Neural progenitor cell (in vitro differentiated cells): ENCODE measurements around the gene NXT1. TPM values are rescaled to one million over a fixed set of nuclear protein-coding genes. Genes with fewer than 3 reads are reported as not detected.
"Not testable (repeated sequence)": the region's sequence is repeated elsewhere in the genome, so short reads cannot be mapped to it uniquely, and the experiment has no call there.

Experiments used
- DNase-seq: peaks from one replicate; pipeline ENCODE4 v3.0.0-alpha.2; 2016; ENCODE audit warnings: low spot score
- H2AFZ ChIP-seq: fragments of 200-600 bp; sonication (generic); replicated peaks from 2 replicates; pipeline ENCODE4 v1.6.1; 2016; ENCODE audit warnings: antibody characterized with exemption
- H3F3A ChIP-seq: fragments of 200-600 bp; sonication (generic); 2 replicates; pipeline ENCODE4 v1.6.1; 2016; ENCODE audit warnings: antibody characterized with exemption, low read depth
- H3K27ac ChIP-seq: fragments of 200-600 bp; sonication (generic); 2 replicates; pipeline ENCODE4 v1.5.1; 2016; ENCODE audit warnings: mild to moderate bottlenecking
- H3K27me3 ChIP-seq: fragments of 200-600 bp; sonication (generic); 2 replicates; pipeline ENCODE4 v1.6.1; 2016; ENCODE audit warnings: mild to moderate bottlenecking, moderate library complexity
- H3K36me3 ChIP-seq: fragments of 200-600 bp; sonication (generic); 2 replicates; pipeline ENCODE4 v1.5.1; 2016
- H3K4me1 ChIP-seq: fragments of 200-600 bp; sonication (generic); 2 replicates; pipeline ENCODE4 v1.6.1; 2016; ENCODE audit warnings: mixed run types
- H3K4me2 ChIP-seq: fragments of 200-600 bp; sonication (generic); 2 replicates; pipeline ENCODE4 v1.6.1; 2016
- H3K4me3 ChIP-seq: fragments of 200-600 bp; sonication (generic); 2 replicates; pipeline ENCODE4 v1.5.1; 2016
- H3K79me2 ChIP-seq: fragments of 200-600 bp; sonication (generic); 2 replicates; pipeline ENCODE4 v1.6.1; 2016; ENCODE audit warnings: low read depth
- H3K9ac ChIP-seq: fragments of 200-600 bp; sonication (generic); 2 replicates; pipeline ENCODE4 v1.6.1; 2016
- H3K9me3 ChIP-seq: fragments of 200-600 bp; sonication (generic); 2 replicates; pipeline ENCODE4 v1.5.1; 2016; ENCODE audit warnings: low read depth
- H4K20me1 ChIP-seq: fragments of 200-600 bp; sonication (generic); 2 replicates; pipeline ENCODE4 v1.6.1; 2016; ENCODE audit warnings: low read depth
- H3K27ac Mint-ChIP-seq: 3 replicates; pipeline ENCODE4 v1.8.0; 2021; ENCODE audit warnings: mixed read lengths
- H3K27me3 Mint-ChIP-seq: 2 replicates; pipeline ENCODE4 v1.8.0; 2022; ENCODE audit warnings: low read depth, mild to moderate bottlenecking, inconsistent platforms, moderate library complexity, mixed read lengths; ENCODE audit not compliant: insufficient read depth
- H3K36me3 Mint-ChIP-seq: 3 replicates; pipeline ENCODE4 v1.8.0; 2021; ENCODE audit warnings: mixed read lengths
- H3K4me1 Mint-ChIP-seq: 3 replicates; pipeline ENCODE4 v1.8.0; 2021; ENCODE audit warnings: mixed read lengths
- H3K4me3 Mint-ChIP-seq: 3 replicates; pipeline ENCODE4 v1.8.0; 2021; ENCODE audit warnings: mild to moderate bottlenecking, moderate library complexity, mixed read lengths
- H3K9me3 Mint-ChIP-seq: 3 replicates; pipeline ENCODE4 v1.8.0; 2020; ENCODE audit warnings: mixed read lengths
- EZH2 ChIP-seq: fragments of 200-600 bp; sonication (generic); IDR thresholded peaks from 2 replicates; pipeline ENCODE4 v1.6.1; 2017; ENCODE audit warnings: antibody characterized with exemption, mild to moderate bottlenecking, moderate library complexity
- EZH2phosphoT487 ChIP-seq: fragments of 200-600 bp; sonication (generic); IDR thresholded peaks from 2 replicates; pipeline ENCODE4 v1.6.1; 2017; ENCODE audit warnings: antibody characterized with exemption
- total RNA-seq: library from RNA; depleted of rRNA; stranded (reverse); fragments of >200 nt; gene quantifications from 2 replicates; pipeline ENCODE4 v1.2.3, GENCODE V29; 2015; ENCODE audit warnings: low replicate concordance
- TF ChIP-seq, protein P1 (sequence below): fragments of 200-600 bp; sonication (generic); IDR thresholded peaks from 2 replicates; pipeline ENCODE4 v1.5.1; 2017; ENCODE audit warnings: antibody characterized with exemption, mild to moderate bottlenecking

Gene NXT1
- total RNA-seq, 1 donor from 2014 or later: 14.6 TPM

DNA sequence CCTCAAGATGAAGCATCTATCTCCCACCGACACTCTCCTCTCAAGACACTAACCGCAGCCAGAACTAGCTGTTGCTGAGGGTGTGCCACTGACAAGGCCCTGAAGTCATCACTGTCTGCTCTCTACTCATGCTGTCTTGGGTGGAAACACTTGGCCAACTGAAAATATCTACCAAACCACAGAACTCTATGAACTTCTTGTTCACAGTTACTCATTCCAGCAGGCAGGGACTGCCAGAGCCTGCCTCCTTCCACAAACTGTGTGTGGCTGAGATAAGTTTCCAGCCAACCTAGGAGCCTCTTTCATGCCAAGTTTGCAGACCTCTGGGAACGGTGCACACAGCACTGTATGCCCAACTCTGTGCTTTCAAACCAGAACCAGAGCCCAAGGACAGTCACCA, 45.5 kb upstream of the NXT1 start:
- Histone ChIP-seq H3K4me2 (no peak overlapping the region), H4K20me1 (no peaks in the 10 kb centered on the region), H3F3A (no peaks in the 10 kb centered on the region), H3K79me2 (no peaks in the 10 kb centered on the region), H2AFZ (no peak overlapping the region), H3K27me3 (no peaks in the 10 kb centered on the region), H3K36me3 (no peaks in the 10 kb centered on the region), H3K4me1 (no peaks in the 10 kb centered on the region), H3K27ac (no peak overlapping the region), H3K9me3 (no peaks in the 10 kb centered on the region), H3K4me3 (no peak overlapping the region), H3K9ac (no peak overlapping the region)
- Mint-ChIP-seq H3K9me3 (peaks cover 10% of the 10 kb centered on the region), H3K4me3 (no peak overlapping the region), H3K27ac (no peak overlapping the region), H3K27me3 (peaks cover 10% of the 10 kb centered on the region), H3K36me3 (no peaks in the 10 kb centered on the region), H3K4me1 (peaks cover 24% of the 10 kb centered on the region)
- TF ChIP-seq, protein P1, sequence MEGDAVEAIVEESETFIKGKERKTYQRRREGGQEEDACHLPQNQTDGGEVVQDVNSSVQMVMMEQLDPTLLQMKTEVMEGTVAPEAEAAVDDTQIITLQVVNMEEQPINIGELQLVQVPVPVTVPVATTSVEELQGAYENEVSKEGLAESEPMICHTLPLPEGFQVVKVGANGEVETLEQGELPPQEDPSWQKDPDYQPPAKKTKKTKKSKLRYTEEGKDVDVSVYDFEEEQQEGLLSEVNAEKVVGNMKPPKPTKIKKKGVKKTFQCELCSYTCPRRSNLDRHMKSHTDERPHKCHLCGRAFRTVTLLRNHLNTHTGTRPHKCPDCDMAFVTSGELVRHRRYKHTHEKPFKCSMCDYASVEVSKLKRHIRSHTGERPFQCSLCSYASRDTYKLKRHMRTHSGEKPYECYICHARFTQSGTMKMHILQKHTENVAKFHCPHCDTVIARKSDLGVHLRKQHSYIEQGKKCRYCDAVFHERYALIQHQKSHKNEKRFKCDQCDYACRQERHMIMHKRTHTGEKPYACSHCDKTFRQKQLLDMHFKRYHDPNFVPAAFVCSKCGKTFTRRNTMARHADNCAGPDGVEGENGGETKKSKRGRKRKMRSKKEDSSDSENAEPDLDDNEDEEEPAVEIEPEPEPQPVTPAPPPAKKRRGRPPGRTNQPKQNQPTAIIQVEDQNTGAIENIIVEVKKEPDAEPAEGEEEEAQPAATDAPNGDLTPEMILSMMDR: no peak
- TF ChIP-seq EZH2 (no peak), EZH2phosphoT487 (no peak)
- DNase-seq: no peak

DNA sequence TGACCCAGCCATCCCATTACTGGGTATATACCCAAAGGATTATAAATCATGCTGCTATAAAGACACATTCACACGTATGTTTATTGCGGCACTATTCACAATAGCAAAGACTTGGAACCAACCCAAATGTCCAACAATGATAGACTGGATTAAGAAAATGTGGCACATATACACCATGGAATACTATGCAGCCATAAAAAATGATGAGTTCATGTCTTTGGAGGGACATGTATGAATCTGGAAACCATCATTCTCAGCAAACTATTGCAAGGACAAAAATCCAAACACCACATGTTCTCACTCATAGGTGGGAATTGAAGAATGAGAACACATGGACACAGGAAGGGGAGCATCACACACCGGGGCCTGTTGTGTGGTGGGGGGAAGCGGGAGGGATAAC, 43.2 kb upstream of the NXT1 start:
- H3K79me2 ChIP-seq, H3K4me3 ChIP-seq, H3K27ac ChIP-seq, H2AFZ ChIP-seq, H3F3A ChIP-seq, H3K27me3 ChIP-seq, H3K27ac Mint-ChIP-seq, H3K36me3 Mint-ChIP-seq, H4K20me1 ChIP-seq, H3K4me1 ChIP-seq, H3K36me3 ChIP-seq, H3K4me2 ChIP-seq, DNase-seq, H3K27me3 Mint-ChIP-seq, H3K9me3 Mint-ChIP-seq, H3K4me3 Mint-ChIP-seq, H3K9me3 ChIP-seq, H3K9ac ChIP-seq: not testable (repeated sequence)
- peaks cover 24% of the 10 kb centered on the region for H3K4me1 Mint-ChIP-seq

DNA sequence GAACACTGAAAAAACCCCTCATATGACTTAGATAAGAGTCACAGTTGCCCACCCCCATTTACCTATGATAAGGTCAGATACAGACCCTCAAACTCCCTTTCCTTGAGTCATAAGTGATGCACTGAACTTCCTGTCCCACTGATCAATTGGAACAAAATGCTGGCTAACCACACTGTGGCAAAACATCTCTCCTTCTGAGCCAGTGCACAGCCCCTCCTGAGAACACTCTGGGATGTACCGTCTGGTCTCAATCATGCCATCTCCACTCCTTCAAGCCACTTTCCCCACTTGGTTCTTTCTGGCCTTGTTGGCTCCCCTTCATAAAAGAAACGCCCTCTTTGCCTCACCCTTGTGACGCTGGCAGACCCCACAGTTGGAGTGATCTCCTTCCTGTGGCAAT, 42.6 kb upstream of the NXT1 start:
- Histone ChIP-seq H3K4me2 (no peak overlapping the region), H3K4me1 (no peaks in the 10 kb centered on the region), H3K9me3 (no peaks in the 10 kb centered on the region), H4K20me1 (no peaks in the 10 kb centered on the region), H3K36me3 (no peaks in the 10 kb centered on the region), H2AFZ (no peak overlapping the region), H3K27ac (no peak overlapping the region), H3F3A (no peaks in the 10 kb centered on the region), H3K27me3 (no peaks in the 10 kb centered on the region), H3K4me3 (no peak overlapping the region), H3K79me2 (no peaks in the 10 kb centered on the region), H3K9ac (no peak overlapping the region)
- TF ChIP-seq EZH2phosphoT487 (no peak), EZH2 (no peak)
- TF ChIP-seq, protein P1: no peak
- Mint-ChIP-seq H3K36me3 (no peaks in the 10 kb centered on the region), H3K4me3 (no peak overlapping the region), H3K27me3 (peaks cover 5% of the 10 kb centered on the region), H3K9me3 (peaks cover 7% of the 10 kb centered on the region), H3K4me1 (peaks cover 24% of the 10 kb centered on the region), H3K27ac (no peak overlapping the region)
- DNase-seq: no peak

DNA sequence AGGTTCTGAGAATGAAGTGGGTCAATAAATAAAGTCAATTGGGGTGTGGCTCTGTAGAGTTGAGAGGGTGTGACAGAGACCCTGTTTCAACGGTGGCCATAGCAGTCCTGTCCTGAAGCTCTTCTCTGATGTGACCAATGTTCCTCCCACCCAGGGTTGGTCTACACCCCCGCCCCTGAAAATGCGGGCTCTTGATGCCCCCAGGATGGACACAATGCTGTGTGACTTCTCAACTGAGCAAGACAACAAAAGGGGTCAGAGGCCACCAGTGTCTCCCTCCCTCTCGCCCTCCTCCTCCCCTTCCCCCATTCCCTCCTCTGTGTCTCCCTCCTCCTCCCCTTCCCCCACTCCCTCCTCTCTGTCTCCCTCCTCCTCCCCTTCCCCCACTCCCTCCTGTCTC, 41.7 kb upstream of the NXT1 start:
- Histone ChIP-seq H3F3A (no peaks in the 10 kb centered on the region), H4K20me1 (no peaks in the 10 kb centered on the region), H2AFZ (no peak overlapping the region), H3K9ac (no peak overlapping the region), H3K27me3 (no peaks in the 10 kb centered on the region), H3K9me3 (no peaks in the 10 kb centered on the region), H3K4me1 (no peaks in the 10 kb centered on the region), H3K79me2 (no peaks in the 10 kb centered on the region), H3K4me2 (no peak overlapping the region), H3K4me3 (no peak overlapping the region), H3K36me3 (no peaks in the 10 kb centered on the region), H3K27ac (no peak overlapping the region)
- Mint-ChIP-seq H3K27me3 (peaks cover 5% of the 10 kb centered on the region), H3K27ac (no peak overlapping the region), H3K36me3 (no peaks in the 10 kb centered on the region), H3K4me1 (peaks cover 22% of the 10 kb centered on the region), H3K9me3 (peaks cover 7% of the 10 kb centered on the region), H3K4me3 (no peak overlapping the region)
- no peak for DNase-seq
- TF ChIP-seq, protein P1: no peak
- TF ChIP-seq EZH2phosphoT487 (no peak), EZH2 (no peak)
